ENCODE data around the gene LAMA2. TPM values are rescaled to one million over a fixed set of nuclear protein-coding genes. Genes with fewer than 3 reads are reported as not detected.

LAMA2 gene
- total RNA-seq, 1 experiment from 2014 or later, result 0.28 TPM

- in situ Hi-C loops (cut with HindIII; ENCODE audit: low pct_unique_long_range_greater_than_20kb, low sequenced_read_pairs), result no loop called here
- Histone ChIP-seq H3K27ac (ENCODE audit: low read length) (no peak overlapping the region), H3K4me3 (ENCODE audit: low read depth in 2 of 2, low read length in 2 of 2) (no peak overlapping the region), H3K4me1 (ENCODE audit: control insufficient read depth, insufficient read depth, low read length) (no peaks in the 10 kb centered on the region), H3K36me3 (ENCODE audit: control insufficient read depth, insufficient read depth, low read length) (no peaks in the 10 kb centered on the region), H3K9me3 (ENCODE audit: control insufficient read depth, insufficient read depth, low read depth, low read length) (no peaks in the 10 kb centered on the region), H3K27me3 (ENCODE audit: control insufficient read depth, insufficient read depth, low read length) (no peaks in the 10 kb centered on the region)
- DNase-seq (ENCODE audit: low read depth, low spot score) (no peak), ATAC-seq (no peak)
- POLR2A ChIA-PET, result no interaction called here
- CTCF ChIA-PET, result no interaction called here
- intact Hi-C loops (cut with micrococcal nuclease; ENCODE audit: unreplicated experiment), result no loop called here
- TF ChIP-seq POLR2AphosphoS5 (IDR thresholded peaks at IDR 0.05; ENCODE audit: low read depth, low read length) (no peak), CTCF (IDR thresholded peaks at IDR 0.05) (no peak), TCF7L2 (IDR thresholded peaks at IDR 0.05; ENCODE audit: low read depth, low read length) (no peak), SIN3A (IDR thresholded peaks at IDR 0.05; ENCODE audit: borderline replicate concordance, insufficient read depth, low read depth, low read length) (no peak)
- TF ChIP-seq, protein P1, sequence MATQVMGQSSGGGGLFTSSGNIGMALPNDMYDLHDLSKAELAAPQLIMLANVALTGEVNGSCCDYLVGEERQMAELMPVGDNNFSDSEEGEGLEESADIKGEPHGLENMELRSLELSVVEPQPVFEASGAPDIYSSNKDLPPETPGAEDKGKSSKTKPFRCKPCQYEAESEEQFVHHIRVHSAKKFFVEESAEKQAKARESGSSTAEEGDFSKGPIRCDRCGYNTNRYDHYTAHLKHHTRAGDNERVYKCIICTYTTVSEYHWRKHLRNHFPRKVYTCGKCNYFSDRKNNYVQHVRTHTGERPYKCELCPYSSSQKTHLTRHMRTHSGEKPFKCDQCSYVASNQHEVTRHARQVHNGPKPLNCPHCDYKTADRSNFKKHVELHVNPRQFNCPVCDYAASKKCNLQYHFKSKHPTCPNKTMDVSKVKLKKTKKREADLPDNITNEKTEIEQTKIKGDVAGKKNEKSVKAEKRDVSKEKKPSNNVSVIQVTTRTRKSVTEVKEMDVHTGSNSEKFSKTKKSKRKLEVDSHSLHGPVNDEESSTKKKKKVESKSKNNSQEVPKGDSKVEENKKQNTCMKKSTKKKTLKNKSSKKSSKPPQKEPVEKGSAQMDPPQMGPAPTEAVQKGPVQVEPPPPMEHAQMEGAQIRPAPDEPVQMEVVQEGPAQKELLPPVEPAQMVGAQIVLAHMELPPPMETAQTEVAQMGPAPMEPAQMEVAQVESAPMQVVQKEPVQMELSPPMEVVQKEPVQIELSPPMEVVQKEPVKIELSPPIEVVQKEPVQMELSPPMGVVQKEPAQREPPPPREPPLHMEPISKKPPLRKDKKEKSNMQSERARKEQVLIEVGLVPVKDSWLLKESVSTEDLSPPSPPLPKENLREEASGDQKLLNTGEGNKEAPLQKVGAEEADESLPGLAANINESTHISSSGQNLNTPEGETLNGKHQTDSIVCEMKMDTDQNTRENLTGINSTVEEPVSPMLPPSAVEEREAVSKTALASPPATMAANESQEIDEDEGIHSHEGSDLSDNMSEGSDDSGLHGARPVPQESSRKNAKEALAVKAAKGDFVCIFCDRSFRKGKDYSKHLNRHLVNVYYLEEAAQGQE (IDR thresholded peaks at IDR 0.05; ENCODE audit: insufficient read depth in 1 of 2, low read depth in 2 of 2, low read length in 1 of 2), result no peak
- BruUV-seq (replicated peaks), result no TSS peak
Measured at GRCh38 chr6:128930321-128930720, 47.4 kb downstream of the LAMA2 start.

DNA sequence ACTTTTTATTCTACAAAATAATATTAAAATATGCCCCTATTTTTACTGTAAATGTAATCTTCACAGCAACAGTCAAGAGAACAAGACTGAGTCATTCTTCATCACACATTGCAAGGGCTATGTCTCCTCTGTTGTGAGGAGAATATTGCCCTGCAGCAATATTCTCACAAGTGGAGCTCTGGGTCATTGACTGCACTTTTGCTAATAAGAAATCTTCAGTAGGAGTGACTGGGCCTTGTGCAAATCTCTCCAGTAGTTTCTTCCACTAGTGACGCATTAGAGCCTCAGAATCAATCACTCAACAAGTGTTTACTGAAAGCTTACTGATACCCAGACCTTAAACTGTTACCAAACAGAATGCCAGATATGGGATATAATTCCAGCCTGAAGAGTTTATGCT lies 49.1 kb downstream of the LAMA2 start:
- no peak for TF ChIP-seq POLR2AphosphoS5 (IDR thresholded peaks at IDR 0.05; ENCODE audit: low read depth, low read length)
- TF ChIP-seq, protein P1 (IDR thresholded peaks at IDR 0.05; ENCODE audit: insufficient read depth in 1 of 2, low read depth in 2 of 2, low read length in 1 of 2), result no peak
- no peak for TF ChIP-seq CTCF (IDR thresholded peaks at IDR 0.05)
- TF ChIP-seq TCF7L2 (IDR thresholded peaks at IDR 0.05; ENCODE audit: low read depth, low read length), result no peak
- no peak for TF ChIP-seq SIN3A (IDR thresholded peaks at IDR 0.05; ENCODE audit: borderline replicate concordance, insufficient read depth, low read depth, low read length)
- POLR2A ChIA-PET, result no interaction called here
- intact Hi-C loops (cut with micrococcal nuclease; ENCODE audit: unreplicated experiment) (no loop called here), in situ Hi-C loops (cut with HindIII; ENCODE audit: low pct_unique_long_range_greater_than_20kb, low sequenced_read_pairs) (no loop called here)
- DNase-seq (ENCODE audit: low read depth, low spot score) (no peak), ATAC-seq (no peak)
- Histone ChIP-seq H3K27ac (ENCODE audit: low read length) (no peak overlapping the region), H3K27me3 (ENCODE audit: control insufficient read depth, insufficient read depth, low read length) (no peaks in the 10 kb centered on the region), H3K4me1 (ENCODE audit: control insufficient read depth, insufficient read depth, low read length) (no peaks in the 10 kb centered on the region), H3K36me3 (ENCODE audit: control insufficient read depth, insufficient read depth, low read length) (no peaks in the 10 kb centered on the region), H3K9me3 (ENCODE audit: control insufficient read depth, insufficient read depth, low read depth, low read length) (no peaks in the 10 kb centered on the region), H3K4me3 (ENCODE audit: low read depth in 2 of 2, low read length in 2 of 2) (no peak overlapping the region)
- no TSS peak for BruUV-seq (replicated peaks)
- CTCF ChIA-PET, result no interaction called here
